B cell (primary cell): Measurements from ENCODE around the gene IDH3A. TPM values are rescaled to one million over a fixed set of nuclear protein-coding genes. Genes with fewer than 3 reads are reported as not detected.

Experiments
- ATAC-seq: fragments of 200-7000 bp; cut with Tn5 transposase; one replicate; pipeline ENCODE4 v1.10.0; 2021; ENCODE audit warnings: low read depth, mild to moderate bottlenecking, moderate number of reproducible peaks, moderate library complexity
- CTCF ChIA-PET: fragments of 350-600 bp; sonication (Branson Sonifier 250); formaldehyde crosslinking; loops from one replicate; lab custom pipeline; 2021; ENCODE audit warnings: antibody characterized with exemption, inconsistent platforms; lab: Charles Lee
- POLR2A ChIA-PET: fragments of 350-600 bp; sonication (Branson Sonifier 250); formaldehyde crosslinking; loops from one replicate; lab custom pipeline; 2021; ENCODE audit warnings: antibody characterized with exemption; lab: Charles Lee
- DNase-seq: peaks from one replicate; pipeline ENCODE4 v3.0.0; 2013
- H2AFZ ChIP-seq: 2 replicates; pipeline ENCODE4 v1.6.1; 2012; ENCODE audit warnings: mild to moderate bottlenecking, low read depth, low read length; ENCODE audit not compliant: insufficient read depth, poor library complexity, severe bottlenecking
- H3K27ac ChIP-seq, 2 donors: 1 replicate in 1 of 2; 2 replicates in 1 of 2; pipeline ENCODE4 v1.5.1; 2012 to 2013; ENCODE audit warnings: low read length in 2 of 2, mild to moderate bottlenecking in 2 of 2, moderate library complexity in 1 of 2
- H3K27me3 ChIP-seq, 4 experiments: fragments of 200-600 bp in 1 of 4; sonication (generic) in 1 of 4; replicated peaks in 1 of 4; 1 replicate in 2 of 4; 2 replicates in 2 of 4; pipeline versions ENCODE4 v1.6.1 to v1.7.0; 2013 to 2016; ENCODE audit warnings: low read length in 3 of 4, mild to moderate bottlenecking in 2 of 4, mixed read lengths in 1 of 4, moderate library complexity in 1 of 4; ENCODE audit not compliant: insufficient read depth in 4 of 4, control insufficient read depth in 3 of 4; ENCODE audit errors: control extremely low read depth in 1 of 4
- H3K36me3 ChIP-seq, 2 experiments: replicated peaks in 1 of 2; 1 replicate in 1 of 2; 2 replicates in 1 of 2; pipeline versions ENCODE4 v1.6.1 to v1.7.1; 2013; ENCODE audit warnings: low read length in 1 of 2; ENCODE audit not compliant: insufficient read depth in 2 of 2, control insufficient read depth in 1 of 2; ENCODE audit errors: control extremely low read depth in 1 of 2, extremely low read depth in 1 of 2
- H3K4me1 ChIP-seq, 2 donors: fragments of 200-600 bp in 1 of 2; sonication (generic) in 1 of 2; 1 replicate in 1 of 2; 2 replicates in 1 of 2; pipeline versions ENCODE4 v1.5.1 to v1.6.1; 2013 to 2017; ENCODE audit warnings: low read length in 2 of 2; ENCODE audit not compliant: control insufficient read depth in 2 of 2, insufficient read depth in 2 of 2
- H3K4me2 ChIP-seq: replicated peaks from 2 replicates; pipeline ENCODE3; 2012; ENCODE audit warnings: mild to moderate bottlenecking, low read depth, low read length; ENCODE audit not compliant: poor library complexity, severe bottlenecking
- H3K4me3 ChIP-seq, 5 experiments: fragments of 200-600 bp in 1 of 5; sonication (generic) in 1 of 5; 1 replicate in 3 of 5; 2 replicates in 2 of 5; pipeline versions ENCODE4 v1.5.1 to v1.7.0; 2011 to 2016; ENCODE audit warnings: low read length in 4 of 5, mild to moderate bottlenecking in 4 of 5, low read depth in 2 of 5, control low read depth in 1 of 5, moderate library complexity in 1 of 5; ENCODE audit not compliant: insufficient read depth in 1 of 5; ENCODE audit errors: control extremely low read depth in 1 of 5, extremely low read depth in 1 of 5
- H3K79me2 ChIP-seq: fragments of 200-600 bp; sonication (generic); one replicate; pipeline ENCODE4 v1.6.0; 2016; ENCODE audit warnings: low read length; ENCODE audit not compliant: control insufficient read depth, insufficient read depth
- H3K9ac ChIP-seq: fragments of 200-600 bp; sonication (generic); 2 replicates; pipeline ENCODE4 v1.6.1; 2017; ENCODE audit warnings: mild to moderate bottlenecking, low read length, moderate library complexity
- H3K9me3 ChIP-seq, 3 donors: one replicate each; pipeline versions ENCODE4 v1.6.1 to v1.7.1; 2013; ENCODE audit warnings: low read length in 2 of 3; ENCODE audit not compliant: control insufficient read depth in 2 of 3, insufficient read depth in 1 of 3; ENCODE audit errors: control extremely low read depth in 1 of 3
- H4K20me1 ChIP-seq: 2 replicates; pipeline ENCODE4 v1.6.0; 2012; ENCODE audit warnings: mild to moderate bottlenecking, low read length; ENCODE audit not compliant: insufficient read depth, control insufficient read depth, poor library complexity, severe bottlenecking
- H3K27ac Mint-ChIP-seq: one replicate; pipeline ENCODE4 v1.8.0; 2021; ENCODE audit warnings: mixed read lengths
- H3K27me3 Mint-ChIP-seq: one replicate; pipeline ENCODE4 v1.8.0; 2021; ENCODE audit warnings: mixed read lengths
- H3K4me1 Mint-ChIP-seq: one replicate; pipeline ENCODE4 v1.8.0; 2021; ENCODE audit warnings: mixed read lengths
- H3K4me3 Mint-ChIP-seq: one replicate; pipeline ENCODE4 v1.8.0; 2021; ENCODE audit warnings: mixed read lengths
- H3K9me3 Mint-ChIP-seq: one replicate; pipeline ENCODE4 v1.8.0; 2022; ENCODE audit warnings: mixed read lengths; ENCODE audit not compliant: insufficient read depth
- CTCF ChIP-seq: fragments of 200-600 bp; IDR thresholded peaks from one replicate; pipeline ENCODE4 v1.8.0; 2022; ENCODE audit warnings: antibody characterized with exemption, mild to moderate bottlenecking
- EZH2 ChIP-seq: IDR thresholded peaks from 2 replicates; pipeline ENCODE4 v1.6.1; 2012; ENCODE audit warnings: borderline replicate concordance, low read depth, mild to moderate bottlenecking, moderate library complexity, low read length; ENCODE audit not compliant: insufficient read depth, poor library complexity, severe bottlenecking
- WGBS: methylation state at CpG from one replicate; pipeline ENCODE4 v1.1.5; 2013; ENCODE audit warnings: missing lambda C conversion rate; ENCODE audit not compliant: insufficient coverage; 5-methylcytosine and 5-hydroxymethylcytosine counted together
- intact Hi-C: fragments of 100-400 bp; cut with micrococcal nuclease; formaldehyde crosslinking; loops from one replicate; pipeline ENCODE4 v1.10.0; 2022
- polyA plus RNA-seq: library from polyadenylated mRNA; depleted of rRNA; stranded (reverse); fragments of >200 nt; gene quantifications from 2 replicates; pipeline ENCODE4 v1.2.3, GENCODE V29; 2012
- total RNA-seq, 2 donors: library from RNA; stranded (reverse); fragments of 120-200 nt in 1 of 2; gene quantifications; 1 replicate in 1 of 2; 2 replicates in 1 of 2; pipeline versions ENCODE4 v1.2.3 to v1.2.4, GENCODE V29; 2013 to 2022

IDH3A gene
- total and polyA plus RNA-seq, 2 donors (not counting 1 experiment from before 2014, with no cell fraction given): 39.7 to 71.7 TPM

- H2AFZ ChIP-seq: no peak overlapping the region
- WGBS: no CpG with 5 or more reads among the region's 3 CpGs
- no peaks in the 10 kb centered on the region for H3K27me3 Mint-ChIP-seq
- no peak for ATAC-seq
- H3K9me3 Mint-ChIP-seq: no peaks in the 10 kb centered on the region
- no peak overlapping the region for H3K27ac ChIP-seq
- H3K27ac Mint-ChIP-seq: no peak overlapping the region
- H3K36me3 ChIP-seq: peaks cover 2 to 26% of the 10 kb centered on the region in 2 experiments
- H3K9ac ChIP-seq: no peak overlapping the region
- no peaks in the 10 kb centered on the region for H4K20me1 ChIP-seq
- no peak overlapping the region for H3K4me3 Mint-ChIP-seq
- H3K9me3 ChIP-seq: no peaks in the 10 kb centered on the region
- H3K4me3 ChIP-seq: no peak overlapping the region
- H3K4me1 Mint-ChIP-seq: peaks cover 25% of the 10 kb centered on the region
- ChIA-PET POLR2A (interaction anchor here (0.5 to 1.0 kb wide), 2 partner anchors 39 to 93 kb away, joined by 3 to 4 read pairs; no protein-coding TSS in a partner anchor), CTCF (interaction anchor here (1.1 to 4.0 kb wide), 2 partner anchors 30 to 40 kb away, joined by 6 to 17 read pairs; no protein-coding TSS in a partner anchor)
- H3K79me2 ChIP-seq: peaks cover 61% of the 10 kb centered on the region
- DNase-seq: no peak
- peaks cover 11 to 12% of the 10 kb centered on the region in 2 donors for H3K4me1 ChIP-seq
- TF ChIP-seq EZH2 (no peak), CTCF (no peak)
- H3K4me2 ChIP-seq: no peak overlapping the region
- H3K27me3 ChIP-seq: no peaks in the 10 kb centered on the region
- intact Hi-C loops: loop anchor here (10.0 kb wide), 1 partner anchor 730 kb away; the partner anchor contains the start of genes HMG20A and PEAK1
Observed at GRCh38 chr15:78154955-78155354, 5.8 kb downstream of the IDH3A start.

- no peak overlapping the region for H2AFZ ChIP-seq
- ChIA-PET CTCF (interaction anchor here (0.5 to 4.0 kb wide), 4 partner anchors 9 to 43 kb away, joined by 6 to 17 read pairs (median 7); no protein-coding TSS in a partner anchor), POLR2A (interaction anchor here (0.5 to 1.0 kb wide), 2 partner anchors 38 to 94 kb away, joined by 3 to 4 read pairs; no protein-coding TSS in a partner anchor)
- no peaks in the 10 kb centered on the region for H3K27me3 ChIP-seq
- intact Hi-C loops: loop anchor here (10.0 kb wide), 1 partner anchor 731 kb away; the partner anchor contains the start of genes HMG20A and PEAK1
- Mint-ChIP-seq H3K27me3 (no peaks in the 10 kb centered on the region), H3K4me1 (peaks cover 20% of the 10 kb centered on the region), H3K4me3 (no peak overlapping the region), H3K27ac (peak overlapping the region; percentile 28), H3K9me3 (no peaks in the 10 kb centered on the region)
- TF ChIP-seq EZH2: no peak
- TF ChIP-seq CTCF: no peak
- DNase-seq (no peak), ATAC-seq (no peak)
- no peak overlapping the region for H3K27ac ChIP-seq
- no peak overlapping the region for H3K4me2 ChIP-seq
- peaks cover 6 to 7% of the 10 kb centered on the region in 2 donors for H3K4me1 ChIP-seq
- H3K9ac ChIP-seq: no peak overlapping the region
- no peaks in the 10 kb centered on the region for H4K20me1 ChIP-seq
- H3K79me2 ChIP-seq: peaks cover 57% of the 10 kb centered on the region
- H3K36me3 ChIP-seq: peaks cover 2 to 31% of the 10 kb centered on the region in 2 experiments
- no CpG with 5 or more reads among the region's 4 CpGs for WGBS
- H3K9me3 ChIP-seq: no peaks in the 10 kb centered on the region
- H3K4me3 ChIP-seq: no peak overlapping the region
Observed at GRCh38 chr15:78155355-78155939, 6.3 kb downstream of the IDH3A start.
